MCF 10A (cell line): Measurements from ENCODE around the gene CSNK2A1. TPM values are rescaled to one million over a fixed set of nuclear protein-coding genes. Genes with fewer than 3 reads are reported as not detected.

Experiments
- BruUV-seq: library from RNA; stranded (reverse); fragments of 400-500 nt; replicated peaks from 2 replicates; lab custom pipeline; 2021; lab: Mats Ljungman, UMichigan
- CTCF ChIA-PET: fragments of 300-600 bp; sonication (Branson Sonifier 250); formaldehyde crosslinking; extraction: SDS; loops from one replicate; lab custom pipeline; 2021; ENCODE audit warnings: antibody characterized with exemption, inconsistent platforms; lab: Yijun Ruan, JAX
- POLR2A ChIA-PET: fragments of 300-600, 350-650 bp; sonication (Branson Sonifier 250); formaldehyde crosslinking; extraction: SDS; loops from one replicate; lab custom pipeline; 2020; ENCODE audit warnings: antibody characterized with exemption, inconsistent platforms; lab: Yijun Ruan, JAX
- DNase-seq: peaks from one replicate; pipeline ENCODE4 v3.0.0-alpha.2; 2018; ENCODE audit not compliant: unreplicated experiment
- H3K27ac Mint-ChIP-seq: one replicate; pipeline ENCODE4 v1.8.0; 2022; ENCODE audit warnings: mild to moderate bottlenecking, low read depth, mixed read lengths; ENCODE audit not compliant: unreplicated experiment
- H3K27me3 Mint-ChIP-seq: one replicate; pipeline ENCODE4 v1.8.0; 2022; ENCODE audit warnings: mixed read lengths; ENCODE audit not compliant: insufficient read depth, unreplicated experiment
- H3K36me3 Mint-ChIP-seq: one replicate; pipeline ENCODE4 v1.8.0; 2022; ENCODE audit warnings: mild to moderate bottlenecking, moderate library complexity, mixed read lengths; ENCODE audit not compliant: insufficient read depth, unreplicated experiment
- H3K4me1 Mint-ChIP-seq: one replicate; pipeline ENCODE4 v1.8.0; 2022; ENCODE audit warnings: mixed read lengths; ENCODE audit not compliant: insufficient read depth, unreplicated experiment
- H3K4me3 Mint-ChIP-seq: one replicate; pipeline ENCODE4 v1.8.0; 2022; ENCODE audit warnings: mild to moderate bottlenecking, moderate library complexity, mixed read lengths; ENCODE audit not compliant: unreplicated experiment
- H3K9me3 Mint-ChIP-seq: one replicate; pipeline ENCODE4 v1.8.0; 2022; ENCODE audit warnings: mixed read lengths; ENCODE audit not compliant: unreplicated experiment
- intact Hi-C: fragments of 100-400 bp; cut with micrococcal nuclease; formaldehyde crosslinking; loops from 2 replicates; pipeline ENCODE4 v1.14.1; 2022
- total RNA-seq: library from RNA; stranded (reverse); gene quantifications from 2 replicates; pipeline ENCODE4 v1.2.3, GENCODE V29; 2022
- TF ChIP-seq, protein P1 (sequence below): fragments of 200-600 bp; IDR thresholded peaks from one replicate; pipeline ENCODE4 v1.8.0; 2022; ENCODE audit warnings: antibody characterized with exemption, mild to moderate bottlenecking; ENCODE audit not compliant: unreplicated experiment

Gene CSNK2A1
- total RNA-seq, 1 experiment from 2014 or later = 271 TPM

DNA sequence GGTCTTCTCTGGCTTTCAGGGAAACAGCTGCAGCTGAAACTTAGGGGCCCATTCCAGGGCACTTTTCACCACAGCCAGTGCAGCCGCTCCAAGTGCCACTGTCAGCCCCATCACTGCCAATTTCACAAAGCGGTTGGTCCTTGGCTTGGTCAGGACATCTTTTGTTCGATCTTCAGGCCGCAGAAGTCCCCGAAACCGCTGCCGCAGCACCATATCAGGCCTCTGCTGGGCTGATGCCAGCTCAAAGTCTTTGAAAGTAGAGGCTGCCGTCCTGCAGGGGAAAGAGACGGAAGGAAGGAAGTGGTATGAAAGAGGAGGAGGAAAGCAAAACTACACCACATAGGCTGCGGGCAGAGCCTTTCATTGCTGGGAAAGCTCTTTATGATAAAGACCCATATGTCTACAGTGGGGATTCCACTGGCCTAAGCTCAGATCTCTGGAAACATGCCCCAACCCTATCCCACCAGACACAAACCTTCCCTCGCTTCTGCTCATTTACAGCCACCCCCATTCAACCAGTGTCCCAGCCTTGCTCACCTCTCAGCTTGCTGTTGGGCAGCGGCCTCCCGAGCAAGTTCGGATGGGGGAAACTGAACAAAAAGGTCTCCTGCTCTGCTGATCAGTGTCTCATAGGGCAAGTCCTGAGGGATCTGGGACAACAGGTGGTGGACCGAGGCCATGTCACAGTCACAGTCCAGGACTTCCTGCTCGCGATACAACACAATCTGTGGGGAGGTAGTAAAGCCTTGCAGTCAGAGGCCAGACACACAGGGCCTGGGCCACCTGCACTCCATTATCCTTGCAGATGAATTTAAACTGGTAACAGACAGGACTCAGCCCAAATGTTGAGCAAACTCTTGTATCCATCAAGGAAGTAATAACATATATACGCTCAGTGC, 104.8 kb downstream of the CSNK2A1 start:
- no TSS peak for BruUV-seq
- Mint-ChIP-seq H3K4me1 (peaks cover under 1% of the 10 kb centered on the region), H3K9me3 (no peaks in the 10 kb centered on the region), H3K27ac (no peak overlapping the region), H3K27me3 (no peaks in the 10 kb centered on the region), H3K36me3 (peaks cover 92% of the 10 kb centered on the region), H3K4me3 (no peak overlapping the region)
- TF ChIP-seq, protein P1, sequence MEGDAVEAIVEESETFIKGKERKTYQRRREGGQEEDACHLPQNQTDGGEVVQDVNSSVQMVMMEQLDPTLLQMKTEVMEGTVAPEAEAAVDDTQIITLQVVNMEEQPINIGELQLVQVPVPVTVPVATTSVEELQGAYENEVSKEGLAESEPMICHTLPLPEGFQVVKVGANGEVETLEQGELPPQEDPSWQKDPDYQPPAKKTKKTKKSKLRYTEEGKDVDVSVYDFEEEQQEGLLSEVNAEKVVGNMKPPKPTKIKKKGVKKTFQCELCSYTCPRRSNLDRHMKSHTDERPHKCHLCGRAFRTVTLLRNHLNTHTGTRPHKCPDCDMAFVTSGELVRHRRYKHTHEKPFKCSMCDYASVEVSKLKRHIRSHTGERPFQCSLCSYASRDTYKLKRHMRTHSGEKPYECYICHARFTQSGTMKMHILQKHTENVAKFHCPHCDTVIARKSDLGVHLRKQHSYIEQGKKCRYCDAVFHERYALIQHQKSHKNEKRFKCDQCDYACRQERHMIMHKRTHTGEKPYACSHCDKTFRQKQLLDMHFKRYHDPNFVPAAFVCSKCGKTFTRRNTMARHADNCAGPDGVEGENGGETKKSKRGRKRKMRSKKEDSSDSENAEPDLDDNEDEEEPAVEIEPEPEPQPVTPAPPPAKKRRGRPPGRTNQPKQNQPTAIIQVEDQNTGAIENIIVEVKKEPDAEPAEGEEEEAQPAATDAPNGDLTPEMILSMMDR = no peak
- POLR2A ChIA-PET = interaction anchor here (1.0 to 1.3 kb wide), 2 partner anchors 9 to 22 kb away, joined by 3 read pairs; no protein-coding TSS in a partner anchor
- intact Hi-C loops = no loop called here
- no peak for DNase-seq
- CTCF ChIA-PET = interaction anchor here (0.7 to 4.9 kb wide), 4 partner anchors 8 to 84 kb away, joined by 3 to 46 read pairs (median 11); no protein-coding TSS in a partner anchor

DNA sequence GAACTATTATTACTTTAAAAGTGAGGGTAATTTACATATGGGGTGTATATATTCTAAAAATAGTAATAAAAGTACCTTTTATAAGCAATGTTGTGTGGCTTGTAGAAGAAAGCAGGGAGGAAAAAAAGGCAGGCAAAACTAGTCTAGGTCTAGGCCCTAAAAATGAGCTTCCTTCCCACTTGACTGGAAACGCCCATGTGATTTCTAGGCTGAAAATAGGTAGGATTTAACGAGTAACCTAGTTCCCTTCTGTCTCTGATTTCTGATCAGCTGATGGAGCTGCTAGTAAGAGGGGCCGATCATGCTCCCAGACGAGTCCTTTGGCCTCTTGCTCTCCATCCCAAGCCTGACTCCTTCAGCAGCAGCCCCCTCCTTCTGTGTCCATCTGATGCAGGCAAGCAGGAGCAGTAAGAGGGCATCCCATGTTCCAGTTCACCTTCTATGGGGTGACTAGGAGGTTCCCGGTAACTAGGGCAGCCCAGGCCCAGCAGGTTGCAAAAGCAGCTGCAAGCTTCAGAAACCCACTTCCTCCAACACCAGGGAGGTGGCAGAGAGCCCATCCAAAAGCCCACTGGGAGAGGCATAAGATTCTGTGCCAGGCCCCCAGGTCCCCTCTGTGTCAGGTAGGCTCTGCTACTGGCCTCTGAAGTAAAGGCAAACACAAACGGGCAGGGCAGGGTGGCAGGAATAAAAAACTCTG, 105.7 kb downstream of the CSNK2A1 start:
- TF ChIP-seq, protein P1 = no peak
- Mint-ChIP-seq H3K4me3 (no peak overlapping the region), H3K27ac (no peak overlapping the region), H3K36me3 (peaks cover 88% of the 10 kb centered on the region), H3K9me3 (no peaks in the 10 kb centered on the region), H3K4me1 (peaks cover 7% of the 10 kb centered on the region), H3K27me3 (no peaks in the 10 kb centered on the region)
- DNase-seq = no peak
- intact Hi-C loops = no loop called here
- no TSS peak for BruUV-seq
- CTCF ChIA-PET = interaction anchor here (0.6 to 4.9 kb wide), 7 partner anchors 7 to 115 kb away, joined by 3 to 46 read pairs (median 3); no protein-coding TSS in a partner anchor
- POLR2A ChIA-PET = interaction anchor here (0.7 to 1.7 kb wide), 4 partner anchors 10 to 28 kb away, joined by 3 to 6 read pairs (median 3); no protein-coding TSS in a partner anchor

DNA sequence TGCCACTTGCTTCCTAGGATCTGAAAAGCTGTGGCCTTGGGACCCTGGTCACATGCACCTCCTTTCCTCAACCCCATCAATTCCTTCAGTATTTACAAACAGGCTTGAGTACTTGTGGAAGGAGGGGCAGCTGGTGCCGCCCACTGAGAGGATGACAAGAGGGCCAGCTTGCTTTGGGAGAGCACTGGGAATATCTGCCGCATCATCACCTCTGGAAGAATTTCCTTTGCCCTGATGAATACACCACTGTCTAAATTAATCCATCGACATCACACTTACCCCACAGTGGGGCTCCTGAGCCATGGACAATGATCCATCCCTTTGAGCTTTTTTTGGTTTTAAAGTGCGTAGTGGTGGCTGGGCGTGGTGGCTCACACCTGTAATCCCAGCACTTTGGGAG, 107.1 kb downstream of the CSNK2A1 start:
- no peak for DNase-seq
- H3K36me3 Mint-ChIP-seq = peaks cover 87% of the 10 kb centered on the region
- no peaks in the 10 kb centered on the region for H3K27me3 Mint-ChIP-seq
- ChIA-PET POLR2A (interaction anchor here (0.6 to 2.4 kb wide), 5 partner anchors 8 to 1200 kb away, joined by 3 to 7 read pairs (median 4); no protein-coding TSS in a partner anchor), CTCF (interaction anchor here (0.5 to 4.9 kb wide), 6 partner anchors 42 to 517 kb away, joined by 3 to 46 read pairs (median 4); no protein-coding TSS in a partner anchor)
- H3K4me3 Mint-ChIP-seq = no peak overlapping the region
- TF ChIP-seq, protein P1 = no peak
- H3K27ac Mint-ChIP-seq = no peak overlapping the region
- H3K4me1 Mint-ChIP-seq = peaks cover 7% of the 10 kb centered on the region
- BruUV-seq = no TSS peak
- no peaks in the 10 kb centered on the region for H3K9me3 Mint-ChIP-seq
- intact Hi-C loops = no loop called here
